Iris pigment epithelial cell (primary cell): ENCODE results near the gene PRDM8.

Experiments used
- DNase-seq: peaks from one replicate; pipeline ENCODE4 v3.0.0-alpha.2; 2011; ENCODE audit warnings: low read depth

PRDM8 gene

DNA sequence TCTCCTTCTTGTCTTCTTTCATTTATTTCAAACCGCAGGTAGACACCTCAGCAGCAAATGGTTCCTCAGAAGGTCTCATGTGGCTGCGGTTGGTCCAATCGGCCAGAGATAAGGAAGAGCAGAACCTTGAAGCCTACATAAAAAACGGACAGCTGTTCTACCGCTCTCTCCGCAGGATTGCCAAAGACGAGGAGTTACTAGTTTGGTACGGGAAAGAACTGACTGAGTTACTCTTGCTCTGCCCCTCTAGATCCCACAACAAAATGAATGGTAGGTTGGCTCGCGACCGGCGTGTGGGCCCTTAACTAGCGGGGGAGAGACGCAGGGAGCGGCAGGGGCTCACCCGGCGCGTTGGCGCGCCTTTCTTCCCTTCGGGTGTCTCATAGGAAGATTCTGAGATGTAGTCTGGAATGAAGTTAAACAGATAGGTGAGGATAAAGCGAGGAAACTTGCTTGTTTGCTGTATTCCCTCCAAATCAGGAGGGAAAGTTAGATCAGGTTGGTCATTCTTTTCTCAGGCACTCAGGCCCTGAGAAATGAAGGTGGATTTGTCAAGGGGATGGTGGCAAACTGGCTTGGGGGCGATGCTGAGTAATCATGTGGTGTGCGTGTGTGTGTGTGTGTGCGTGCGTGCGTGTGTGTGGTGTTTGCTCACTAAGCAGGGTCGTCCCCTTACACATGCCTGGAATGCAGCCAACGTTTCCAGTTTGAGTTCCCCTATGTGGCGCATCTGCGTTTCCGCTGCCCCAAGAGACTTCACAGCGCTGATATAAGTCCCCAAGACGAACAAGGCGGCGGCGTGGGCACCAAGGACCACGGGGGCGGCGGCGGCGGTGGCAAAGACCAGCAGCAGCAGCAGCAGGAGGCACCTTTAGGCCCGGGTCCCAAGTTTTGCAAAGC, 4.2 kb downstream of the PRDM8 start:
- DNase-seq = peak; percentile 18

DNA sequence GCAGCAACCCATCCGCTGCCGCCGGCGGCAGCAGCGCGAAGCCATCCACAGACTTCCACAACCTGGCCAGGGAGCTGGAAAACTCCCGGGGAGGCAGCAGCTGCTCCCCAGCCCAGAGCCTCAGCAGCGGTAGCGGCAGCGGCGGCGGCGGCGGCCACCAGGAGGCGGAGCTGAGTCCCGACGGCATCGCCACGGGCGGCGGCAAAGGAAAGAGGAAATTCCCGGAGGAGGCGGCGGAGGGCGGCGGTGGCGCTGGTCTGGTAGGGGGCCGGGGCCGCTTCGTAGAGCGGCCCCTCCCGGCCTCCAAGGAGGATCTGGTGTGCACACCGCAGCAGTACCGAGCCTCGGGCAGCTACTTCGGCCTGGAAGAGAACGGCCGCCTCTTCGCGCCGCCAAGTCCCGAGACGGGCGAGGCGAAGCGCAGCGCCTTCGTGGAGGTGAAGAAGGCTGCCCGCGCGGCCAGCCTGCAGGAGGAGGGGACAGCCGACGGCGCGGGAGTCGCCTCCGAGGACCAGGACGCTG, 4.9 kb downstream of the PRDM8 start:
- peak; percentile 70 for DNase-seq

DNA sequence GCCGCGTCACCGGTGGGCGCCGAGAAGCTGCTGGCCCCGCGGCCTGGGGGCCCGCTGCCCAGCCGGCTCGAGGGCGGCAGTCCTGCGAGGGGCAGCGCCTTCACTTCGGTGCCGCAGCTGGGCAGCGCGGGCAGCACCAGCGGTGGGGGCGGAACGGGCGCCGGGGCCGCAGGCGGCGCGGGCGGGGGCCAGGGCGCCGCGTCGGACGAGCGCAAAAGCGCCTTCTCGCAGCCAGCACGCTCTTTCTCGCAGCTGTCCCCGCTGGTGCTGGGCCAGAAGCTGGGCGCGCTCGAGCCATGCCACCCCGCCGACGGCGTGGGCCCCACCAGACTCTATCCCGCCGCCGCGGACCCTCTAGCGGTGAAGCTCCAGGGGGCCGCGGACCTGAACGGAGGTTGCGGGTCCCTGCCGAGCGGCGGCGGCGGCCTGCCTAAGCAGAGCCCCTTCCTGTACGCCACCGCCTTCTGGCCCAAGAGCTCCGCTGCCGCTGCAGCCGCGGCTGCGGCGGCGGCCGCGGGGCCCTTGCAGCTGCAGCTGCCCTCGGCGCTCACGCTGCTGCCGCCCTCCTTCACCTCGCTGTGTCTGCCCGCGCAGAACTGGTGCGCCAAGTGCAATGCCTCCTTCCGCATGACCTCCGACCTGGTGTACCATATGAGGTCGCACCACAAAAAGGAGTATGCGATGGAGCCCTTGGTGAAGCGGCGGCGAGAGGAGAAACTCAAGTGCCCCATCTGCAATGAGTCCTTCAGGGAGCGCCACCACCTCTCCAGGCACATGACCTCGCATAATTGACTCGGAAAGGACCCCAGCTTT, 5.6 kb downstream of the PRDM8 start:
- DNase-seq = peak; percentile 23

DNA sequence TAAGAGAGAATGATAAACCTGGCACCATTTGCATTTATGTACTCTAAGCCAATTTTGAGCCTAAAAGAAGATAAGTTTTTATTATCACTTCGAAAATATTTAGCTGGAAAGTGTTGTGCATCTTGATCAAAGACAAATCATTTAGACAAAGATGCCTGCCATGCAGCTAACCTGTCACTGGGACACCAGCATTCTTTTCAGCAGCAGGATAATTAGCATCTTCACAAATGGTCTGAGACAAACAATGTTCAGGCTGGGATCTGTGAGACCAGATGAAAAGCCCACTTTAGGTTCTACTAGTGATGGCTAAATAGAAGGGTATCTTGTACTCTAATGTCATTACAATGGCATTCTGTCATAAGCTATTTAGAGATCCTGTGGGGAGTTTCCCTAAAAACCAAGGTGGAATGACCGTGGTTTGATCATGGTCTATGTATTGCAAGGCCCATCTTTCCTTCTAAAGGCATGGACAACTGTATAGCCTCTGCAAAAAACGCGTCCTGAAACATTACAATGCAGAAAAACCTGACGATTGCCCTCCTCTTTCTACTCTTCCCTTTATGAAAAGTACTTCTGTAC, 7.2 kb downstream of the PRDM8 start:
- DNase-seq = no peak

DNA sequence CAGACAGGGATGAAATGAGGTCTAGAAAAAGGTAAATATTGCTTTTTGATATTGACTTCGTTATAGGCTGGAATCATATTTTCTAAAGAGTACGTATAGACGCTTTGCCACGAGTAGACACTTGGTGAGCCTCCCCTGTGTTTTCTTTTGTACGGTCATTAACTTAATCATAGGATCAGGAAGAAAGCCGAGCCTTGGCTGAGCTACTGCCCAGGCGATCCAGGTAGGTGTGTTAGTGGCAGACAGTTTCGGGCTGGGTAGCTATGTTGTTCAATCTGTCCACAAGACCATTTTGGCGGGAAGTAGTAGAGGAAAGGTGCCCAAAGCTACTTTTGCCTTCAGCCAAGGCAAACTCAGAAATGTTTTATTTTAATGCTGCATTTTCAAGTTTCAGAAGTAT, 8.8 kb downstream of the PRDM8 start:
- DNase-seq = no peak

DNA sequence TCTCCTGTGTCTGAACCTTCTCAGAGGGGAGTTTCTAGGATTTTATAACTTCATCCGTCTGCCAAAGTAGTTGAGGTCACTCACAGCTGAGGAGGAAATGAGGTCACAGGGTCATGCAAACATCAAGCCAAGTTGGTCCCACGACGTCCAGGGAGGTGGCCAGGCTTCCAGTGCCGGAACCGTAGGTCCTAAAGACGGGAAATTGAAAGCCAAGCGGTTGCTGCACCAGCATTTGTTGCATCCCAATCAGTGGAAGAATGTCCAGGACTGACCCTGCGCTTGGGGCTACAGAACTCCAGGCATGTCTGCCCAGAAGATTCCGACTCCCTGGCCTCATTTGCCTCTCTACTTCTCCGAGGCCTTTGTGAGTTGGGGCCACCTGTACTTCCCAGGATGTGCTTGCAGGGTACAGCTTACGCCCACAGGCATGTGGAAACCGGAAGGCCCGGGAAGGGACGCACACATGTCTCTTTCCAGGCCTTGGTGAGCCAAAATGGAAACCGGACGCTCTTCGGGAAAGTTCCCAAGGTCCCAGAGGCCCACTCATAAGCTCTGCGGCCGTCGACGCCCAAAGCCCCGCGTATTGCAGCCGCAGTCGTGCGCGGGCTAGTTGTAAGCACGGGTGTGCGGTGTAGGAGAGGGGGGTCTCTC, 9.3 kb downstream of the PRDM8 start:
- DNase-seq = no peak

DNA sequence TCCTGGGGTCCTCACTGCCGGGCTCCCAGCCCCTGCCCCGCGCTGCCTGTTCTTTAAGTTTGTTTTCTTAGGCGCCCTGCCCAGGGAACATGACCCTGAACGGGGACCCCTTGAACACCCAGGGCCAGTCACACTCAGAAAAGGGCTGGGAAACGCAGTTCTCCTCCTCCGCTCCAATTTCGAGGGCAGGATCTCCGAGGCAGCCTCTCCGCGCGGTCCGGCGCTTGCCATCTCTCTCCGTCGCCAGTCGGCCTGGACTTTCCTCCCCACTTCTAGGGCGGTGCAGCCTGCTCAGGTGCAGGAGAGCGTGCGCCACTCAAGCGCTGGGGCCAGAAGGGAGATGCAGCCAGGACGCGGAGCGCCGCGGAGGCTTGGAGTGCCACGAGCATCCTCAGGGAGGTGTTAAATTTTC, 9.9 kb downstream of the PRDM8 start:
- no peak for DNase-seq

DNA sequence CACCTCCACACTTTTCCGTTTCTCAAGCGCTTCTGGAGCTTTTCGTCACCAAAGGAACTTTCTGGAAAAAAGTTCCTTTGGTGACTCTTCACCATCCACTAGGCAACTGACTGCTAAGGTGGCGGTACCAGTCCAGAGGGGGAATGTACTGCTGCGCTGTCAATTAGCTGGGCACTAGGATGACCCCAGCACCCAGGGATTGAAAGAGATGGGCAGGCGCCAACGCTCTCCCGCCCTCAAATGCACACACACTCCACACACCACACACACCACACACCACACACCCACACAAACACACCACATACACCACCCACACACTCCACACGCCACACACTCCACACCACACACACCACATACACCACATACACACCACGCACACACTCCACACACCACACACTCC, 10.4 kb downstream of the PRDM8 start:
- no peak for DNase-seq

DNA sequence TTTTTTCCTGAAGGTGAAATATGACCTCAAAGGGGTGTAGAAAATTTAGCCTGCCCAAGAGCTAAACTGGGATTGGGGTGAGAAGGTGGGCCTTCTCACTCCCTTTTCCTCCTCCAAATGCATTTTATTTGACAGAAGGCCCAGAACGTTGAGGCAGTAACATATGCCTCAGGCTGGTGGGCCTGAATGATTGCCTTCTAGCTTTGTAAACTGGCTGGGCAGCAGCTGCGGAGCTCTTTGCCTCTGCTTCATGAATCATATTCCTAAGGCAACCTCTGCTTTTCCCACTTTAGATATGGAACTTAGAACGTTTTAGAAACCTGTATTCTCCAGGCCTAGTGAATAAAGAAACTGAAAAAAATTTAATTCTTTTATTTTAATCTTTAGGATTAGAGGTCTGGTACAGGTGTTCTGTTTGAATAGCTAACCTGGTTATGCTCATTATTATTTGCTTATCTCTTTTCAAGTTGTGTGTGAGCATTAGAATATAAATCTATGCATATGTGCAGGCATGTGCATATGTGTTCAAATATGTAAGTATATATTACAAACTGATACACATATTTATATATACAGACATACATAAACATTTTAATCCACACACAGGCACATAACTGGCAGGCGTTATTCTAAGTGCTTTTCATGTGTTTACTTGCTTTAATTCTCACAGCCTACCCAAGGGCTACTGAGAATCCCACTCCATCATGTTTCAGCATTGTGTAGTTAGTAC, 11.5 kb downstream of the PRDM8 start:
- no peak for DNase-seq

DNA sequence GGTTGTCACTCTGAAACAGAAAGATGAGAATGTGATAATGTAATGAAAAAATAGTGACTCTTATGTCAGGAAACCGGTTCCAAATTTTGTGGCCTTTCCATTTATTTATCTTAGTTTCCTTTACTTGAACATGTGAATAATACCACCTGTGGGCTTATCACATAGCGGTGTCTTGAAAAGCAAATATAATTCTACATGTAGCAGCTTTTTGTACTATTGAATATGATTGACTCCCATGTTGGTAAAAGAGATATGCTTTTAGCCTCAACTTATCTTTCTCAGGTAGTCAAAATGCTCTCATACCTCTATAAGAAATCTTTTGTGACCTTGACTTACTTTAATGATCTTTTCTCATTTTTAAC, 12.0 kb downstream of the PRDM8 start:
- DNase-seq = no peak

DNA sequence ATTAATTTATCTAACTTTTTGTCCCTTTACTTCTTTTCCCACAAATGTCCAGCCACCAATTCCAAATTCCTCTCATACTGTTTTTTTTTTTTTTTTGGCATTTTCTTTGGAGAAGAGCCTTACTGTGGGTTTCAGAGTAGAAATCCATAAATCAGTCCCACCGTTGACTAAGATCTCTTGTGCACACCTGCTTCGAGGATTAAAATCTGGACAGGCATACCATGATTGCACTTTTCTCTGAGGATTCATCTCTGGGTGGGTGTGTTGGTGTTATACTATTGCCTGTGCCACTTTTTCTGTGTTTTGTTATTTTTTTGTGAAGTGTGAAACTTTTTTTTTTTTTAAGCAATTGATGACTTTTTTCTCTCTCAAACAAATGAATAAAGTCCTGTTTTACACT, 13.2 kb downstream of the PRDM8 start:
- no peak for DNase-seq

DNA sequence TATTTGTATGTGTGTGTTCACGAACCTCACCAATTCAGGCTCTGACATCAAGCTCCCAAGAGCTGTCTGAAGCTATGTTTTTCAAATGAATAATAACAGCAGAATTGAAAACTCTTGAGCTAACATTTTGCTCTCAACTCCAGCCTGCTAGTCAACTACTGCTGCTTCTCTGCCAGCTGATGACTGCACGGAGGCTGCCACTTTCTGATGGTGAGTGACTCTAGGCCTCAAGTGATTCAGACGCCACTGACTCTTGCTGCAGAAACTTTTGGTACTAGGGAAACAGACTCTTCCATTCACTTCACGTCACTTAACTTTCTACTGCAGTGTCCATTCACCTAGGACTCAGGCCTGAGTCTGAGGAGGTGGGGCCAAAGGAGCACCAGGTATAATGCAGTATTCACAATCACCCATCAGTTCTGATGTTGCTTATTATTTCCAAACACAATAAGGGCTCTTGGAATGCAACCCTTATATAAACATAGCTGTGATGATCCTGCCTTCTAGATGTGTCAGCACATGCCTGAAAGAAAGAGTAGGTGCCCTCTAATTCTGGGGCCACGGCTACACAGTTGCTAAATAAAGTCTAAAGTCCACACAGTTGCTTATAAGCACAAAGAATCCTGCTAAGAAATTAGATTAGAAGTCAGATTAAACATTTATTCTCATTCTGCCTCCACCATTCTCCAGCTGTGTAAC, 16.0 kb downstream of the PRDM8 start:
- DNase-seq = peak; percentile 71

DNA sequence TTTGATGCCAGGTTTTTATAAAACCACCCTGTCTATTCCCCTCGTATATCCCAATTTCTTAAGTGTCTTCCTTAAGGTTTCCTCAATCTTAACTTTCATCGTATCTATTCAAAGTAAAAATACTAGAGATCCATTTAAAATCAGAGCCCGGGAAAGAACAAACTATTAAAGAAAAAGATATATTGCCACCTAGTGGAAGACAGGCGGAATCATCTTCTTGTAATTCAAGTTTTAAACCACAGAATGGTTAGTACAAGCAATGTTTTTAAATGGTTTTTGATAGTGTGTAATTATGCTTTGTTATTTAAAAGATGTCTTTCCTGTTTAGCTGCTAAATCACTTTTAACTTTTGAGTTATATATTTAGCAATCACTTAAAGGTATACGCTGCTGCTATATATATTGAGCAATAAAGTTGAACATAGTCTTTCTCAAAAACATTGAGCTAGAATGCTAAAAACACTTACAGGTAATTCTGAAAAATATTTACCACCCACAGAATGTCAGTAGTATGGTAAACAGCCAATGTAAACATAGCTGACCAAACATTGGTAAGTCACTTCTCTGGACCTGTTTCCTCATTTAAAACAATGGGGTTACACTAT, 18.2 kb downstream of the PRDM8 start:
- no peak for DNase-seq

DNA sequence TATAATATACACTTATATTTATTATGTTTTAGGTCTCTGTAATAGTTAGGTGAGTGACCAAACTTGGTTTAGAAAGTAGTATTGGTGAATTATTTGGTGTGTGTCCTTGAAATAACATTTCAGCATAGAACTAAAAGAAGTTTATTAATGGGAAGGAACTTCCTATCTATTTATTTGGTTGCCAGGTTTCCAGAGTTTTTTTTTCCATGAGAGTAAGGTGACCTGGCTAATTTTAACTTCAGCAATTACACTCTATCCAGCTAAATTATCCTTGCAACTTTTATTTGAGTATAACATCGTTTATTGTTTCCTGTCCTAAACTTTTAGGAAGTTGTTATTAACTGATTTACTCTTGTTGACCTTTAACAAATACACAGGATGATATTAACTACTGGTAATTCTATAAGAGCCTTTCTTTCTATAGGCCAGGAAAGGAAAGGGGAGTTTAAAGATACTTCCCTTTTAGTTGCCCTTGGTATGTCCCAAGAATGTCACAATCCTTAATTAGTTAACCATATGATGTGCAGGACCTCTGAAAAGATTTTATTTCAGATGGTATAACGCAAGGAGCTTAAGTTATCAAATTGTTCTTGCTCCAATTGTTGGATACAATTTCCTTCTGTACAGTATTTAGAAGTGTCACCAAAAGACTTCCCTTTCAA, 18.9 kb downstream of the PRDM8 start:
- no peak for DNase-seq

DNA sequence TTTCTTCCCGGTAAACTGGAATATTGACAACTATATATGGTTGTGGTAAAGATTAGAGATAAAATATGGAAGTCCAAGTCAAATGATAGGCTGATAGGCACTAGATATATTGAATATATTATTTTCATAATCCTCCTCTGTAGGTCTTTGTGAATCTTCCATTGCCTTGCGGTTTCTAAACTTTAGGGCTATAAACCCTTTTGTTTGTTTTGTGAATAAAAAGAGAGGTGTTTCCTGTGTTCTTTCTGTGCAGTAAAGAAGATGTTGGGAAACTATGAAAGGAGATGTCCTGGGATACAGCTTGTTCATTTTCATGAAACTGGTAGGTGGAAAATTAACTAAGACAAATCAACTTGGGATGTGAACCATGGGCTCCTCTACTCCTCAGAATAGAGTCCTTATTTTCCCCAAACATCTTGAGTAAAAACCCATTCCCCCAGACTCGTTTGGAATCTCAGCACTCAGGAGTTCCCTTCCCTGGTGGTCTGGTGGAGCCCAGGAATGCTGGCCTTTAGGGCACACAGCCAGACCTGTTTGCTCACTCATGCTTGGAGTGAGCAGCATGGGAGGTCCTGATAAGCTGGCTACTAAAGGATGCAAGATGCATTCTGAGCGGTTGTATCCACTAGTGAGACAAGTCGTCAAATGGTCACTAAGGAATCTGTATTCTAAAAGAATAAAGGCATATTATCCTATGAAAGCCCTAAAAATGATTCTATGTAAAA, 22.2 kb downstream of the PRDM8 start:
- peak; percentile 36 for DNase-seq

DNA sequence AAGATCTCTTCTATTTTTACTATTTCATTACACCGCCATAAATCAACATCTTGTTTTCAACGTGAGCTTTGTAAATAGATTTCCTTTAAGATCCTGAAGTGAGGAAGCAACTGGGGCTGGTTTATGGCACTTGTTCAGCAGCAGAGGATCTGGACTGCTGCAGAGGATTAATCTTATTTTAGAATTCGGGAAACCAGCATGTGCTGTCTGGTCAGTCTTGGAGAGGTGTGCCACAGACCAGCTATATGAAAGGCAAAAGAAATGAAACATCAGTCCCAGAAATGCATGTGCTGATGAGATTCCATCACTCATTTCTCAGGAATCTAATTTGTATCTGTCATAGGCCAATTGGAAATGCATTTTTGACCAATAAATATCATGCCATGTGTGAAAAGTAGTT, 23.4 kb downstream of the PRDM8 start:
- DNase-seq = no peak

DNA sequence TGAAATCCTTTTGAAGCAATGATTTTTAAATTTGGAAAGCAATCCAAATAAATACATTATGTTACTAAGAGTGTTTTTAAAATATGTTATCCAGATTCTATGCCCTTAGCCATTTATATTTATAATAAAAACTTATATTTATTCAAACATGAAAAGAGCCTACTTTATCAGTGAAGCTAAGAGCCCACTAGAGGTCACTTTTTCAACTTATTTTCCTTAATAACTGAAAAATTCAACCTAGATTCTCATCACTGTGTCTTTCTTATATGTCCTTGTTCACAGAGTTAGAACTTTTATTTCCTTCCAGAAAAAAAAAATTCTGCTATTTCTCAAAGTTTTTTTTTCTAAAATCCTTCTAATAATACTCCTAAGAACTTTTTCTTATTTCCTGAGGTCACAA, 23.9 kb downstream of the PRDM8 start:
- no peak for DNase-seq

DNA sequence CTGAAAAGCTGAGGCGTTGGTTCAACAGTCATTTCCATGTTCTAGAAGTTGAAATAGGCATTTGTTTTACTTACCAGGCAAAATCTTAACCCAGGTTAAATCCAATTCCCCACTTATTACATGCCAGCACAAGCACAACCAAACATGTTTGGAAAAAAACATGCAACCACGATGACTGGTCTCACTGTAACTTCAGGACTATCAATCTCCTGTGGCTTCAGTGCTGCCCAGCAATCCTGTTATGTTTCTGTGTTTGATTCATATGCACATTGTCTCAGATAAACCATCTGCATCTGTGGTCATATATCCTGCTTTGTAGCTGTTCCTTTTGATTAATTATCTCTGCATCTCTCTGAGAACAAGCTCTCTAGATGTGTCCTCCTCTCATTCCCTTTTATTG, 28.3 kb downstream of the PRDM8 start:
- no peak for DNase-seq

DNA sequence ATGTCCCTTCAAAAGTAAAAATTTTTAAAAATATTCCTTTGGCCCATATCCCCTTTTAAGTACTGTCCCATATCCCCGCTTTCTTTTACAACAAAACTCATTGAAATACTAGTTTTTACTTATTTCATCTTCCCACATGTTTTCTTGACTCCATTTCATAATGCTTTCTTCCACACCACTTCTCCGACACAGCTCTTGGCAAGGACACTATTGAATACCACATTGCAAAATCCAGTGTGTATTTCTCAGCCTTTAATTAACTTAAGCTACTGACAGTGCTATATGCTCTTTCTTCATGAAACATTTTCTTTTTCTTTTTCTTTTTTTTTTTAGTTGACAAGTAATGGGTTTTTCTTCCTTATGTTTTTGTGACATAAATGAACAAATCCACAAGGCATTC, 28.8 kb downstream of the PRDM8 start:
- no peak for DNase-seq
